HG03354 (cell line): ENCODE measurements around the gene HOXC9.

ENCODE experiments used
- ATAC-seq: cut with Tn5 transposase; IDR thresholded peaks from one replicate; pipeline ENCODE4 v1.9.1; 2021; ENCODE audit warnings: mild to moderate bottlenecking; ENCODE audit not compliant: unreplicated experiment, poor library complexity, severe bottlenecking

Gene HOXC9

GRCh38 chr12:54010053-54010971 lies 10.4 kb downstream of the HOXC9 start:
- ATAC-seq: no peak

GRCh38 chr12:54010972-54011664 lies 11.2 kb downstream of the HOXC9 start:
- ATAC-seq: no peak

DNA sequence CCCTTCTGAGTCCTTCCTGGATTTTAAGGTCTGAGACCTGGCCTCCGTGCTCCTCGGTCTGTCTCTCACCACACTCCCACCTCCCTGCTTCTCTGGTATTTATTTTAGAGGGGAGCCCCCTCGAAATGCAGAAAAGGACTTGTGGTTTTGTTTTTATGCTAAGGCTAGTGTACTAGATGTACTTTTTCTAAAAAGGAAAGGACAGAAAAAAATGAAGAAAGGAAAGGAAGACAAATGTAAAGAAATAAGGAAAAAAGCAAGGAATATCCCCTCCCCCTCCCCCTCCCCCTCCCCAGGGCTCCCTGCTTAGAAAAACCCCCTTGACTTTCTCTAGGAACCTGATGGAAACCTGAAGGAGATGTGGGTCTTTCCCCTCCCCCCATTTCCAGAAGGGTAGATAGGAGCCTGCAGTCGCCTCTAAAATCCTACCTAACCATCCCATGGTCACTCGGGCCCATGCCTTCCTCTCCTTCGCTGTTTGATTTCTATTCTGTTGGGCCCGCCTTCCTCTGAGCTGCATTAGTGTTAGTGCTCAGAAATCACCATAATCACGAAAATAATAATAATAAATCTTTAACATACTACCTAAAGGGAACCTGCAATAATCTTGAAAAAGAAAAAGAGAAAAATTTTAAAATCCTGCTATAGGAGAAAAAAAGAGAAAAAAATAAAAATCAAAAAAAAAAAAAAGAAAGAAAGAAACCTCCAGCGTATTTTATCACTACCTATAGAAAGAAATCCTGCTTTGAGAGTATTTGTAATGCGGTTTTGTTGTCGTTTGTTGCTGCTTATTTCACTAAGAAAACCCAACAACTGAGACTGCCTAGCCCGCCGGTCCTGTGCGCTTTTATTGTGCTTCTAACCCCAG lies 11.9 kb downstream of the HOXC9 start:
- ATAC-seq: no peak

DNA sequence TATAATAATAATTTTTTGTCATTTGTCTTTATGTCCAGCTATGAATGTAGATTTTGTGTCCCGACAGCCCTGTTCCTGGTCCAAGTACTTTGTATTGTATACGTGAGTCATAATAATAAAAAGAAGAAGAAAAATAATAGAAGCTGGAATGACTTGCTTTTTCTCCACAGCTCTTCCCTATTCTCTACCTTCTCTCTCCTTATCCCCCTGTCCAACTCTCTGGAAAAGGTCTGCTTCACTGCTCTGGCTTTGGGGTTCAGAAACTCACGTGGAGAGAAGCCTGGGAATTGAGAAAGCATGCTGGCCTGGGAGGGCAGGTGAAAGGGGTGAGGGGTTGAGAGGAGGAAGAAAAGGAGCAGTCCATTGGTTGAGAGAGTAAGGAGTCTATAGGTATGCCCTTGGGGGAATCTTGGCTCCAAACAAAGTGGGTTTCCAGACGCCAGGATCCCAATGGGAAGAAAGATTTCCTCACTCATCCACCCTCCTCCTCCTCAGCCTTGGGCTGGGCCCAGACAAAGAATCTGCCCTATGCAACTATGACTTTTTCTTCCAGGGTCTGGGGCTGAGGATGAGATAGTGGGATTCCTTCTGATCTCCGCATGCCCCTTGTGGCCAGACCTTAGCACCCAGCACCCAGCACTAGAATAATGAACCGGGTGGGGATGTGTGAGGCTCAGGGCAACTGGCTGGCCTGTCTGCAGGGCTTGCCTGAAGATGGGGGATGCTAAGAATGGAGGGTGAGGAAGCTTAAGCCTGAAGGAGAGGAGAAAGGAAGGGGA lies 12.9 kb downstream of the HOXC9 start:
- ATAC-seq: no peak

DNA sequence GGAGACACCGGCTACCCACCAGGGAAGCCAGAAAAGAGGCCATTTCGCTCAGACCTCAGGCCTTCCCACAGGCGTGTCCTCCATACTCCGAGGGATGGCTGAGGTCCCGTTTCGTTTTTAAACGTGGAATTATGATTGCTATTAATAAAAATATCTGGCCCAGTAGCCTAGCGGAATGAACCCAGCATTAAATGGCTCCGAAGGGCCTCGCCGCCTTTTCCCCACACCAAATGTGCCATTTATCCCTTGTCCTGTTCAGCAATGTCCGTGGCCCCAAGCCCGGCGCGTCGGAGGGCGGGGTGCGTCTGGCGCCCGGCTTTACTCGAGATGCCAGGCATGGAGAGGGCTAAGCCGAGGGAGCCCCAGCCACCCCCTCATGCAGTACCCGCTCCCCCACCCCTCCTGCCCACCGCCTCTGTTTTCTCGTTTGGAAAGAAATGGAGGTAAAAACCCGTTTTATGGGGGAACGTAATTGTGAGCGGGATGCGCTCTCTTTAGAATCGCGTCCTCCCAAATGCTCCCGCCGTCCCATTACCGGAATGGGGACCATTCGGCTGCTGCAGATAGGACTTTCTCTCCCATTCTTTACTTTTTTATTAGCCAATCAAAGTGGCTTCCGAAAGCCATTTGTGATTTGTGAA lies 14.5 kb downstream of the HOXC9 start:
- ATAC-seq: no peak

- no peak for ATAC-seq
Measured at GRCh38 chr12:54015018-54015931, 15.3 kb downstream of the HOXC9 start.

GRCh38 chr12:54016051-54016450 lies 16.1 kb downstream of the HOXC9 start:
- ATAC-seq: no peak

- no peak for ATAC-seq
Measured at GRCh38 chr12:54016478-54016964, 16.6 kb downstream of the HOXC9 start.

- peak; percentile 27 for ATAC-seq
Measured at GRCh38 chr12:54017027-54017788, 17.2 kb downstream of the HOXC9 start.

- ATAC-seq: peak; percentile 82
Measured at GRCh38 chr12:54017878-54018467, 18.0 kb downstream of the HOXC9 start.

- ATAC-seq: no peak
Measured at GRCh38 chr12:54018468-54018984, 18.6 kb downstream of the HOXC9 start.

DNA sequence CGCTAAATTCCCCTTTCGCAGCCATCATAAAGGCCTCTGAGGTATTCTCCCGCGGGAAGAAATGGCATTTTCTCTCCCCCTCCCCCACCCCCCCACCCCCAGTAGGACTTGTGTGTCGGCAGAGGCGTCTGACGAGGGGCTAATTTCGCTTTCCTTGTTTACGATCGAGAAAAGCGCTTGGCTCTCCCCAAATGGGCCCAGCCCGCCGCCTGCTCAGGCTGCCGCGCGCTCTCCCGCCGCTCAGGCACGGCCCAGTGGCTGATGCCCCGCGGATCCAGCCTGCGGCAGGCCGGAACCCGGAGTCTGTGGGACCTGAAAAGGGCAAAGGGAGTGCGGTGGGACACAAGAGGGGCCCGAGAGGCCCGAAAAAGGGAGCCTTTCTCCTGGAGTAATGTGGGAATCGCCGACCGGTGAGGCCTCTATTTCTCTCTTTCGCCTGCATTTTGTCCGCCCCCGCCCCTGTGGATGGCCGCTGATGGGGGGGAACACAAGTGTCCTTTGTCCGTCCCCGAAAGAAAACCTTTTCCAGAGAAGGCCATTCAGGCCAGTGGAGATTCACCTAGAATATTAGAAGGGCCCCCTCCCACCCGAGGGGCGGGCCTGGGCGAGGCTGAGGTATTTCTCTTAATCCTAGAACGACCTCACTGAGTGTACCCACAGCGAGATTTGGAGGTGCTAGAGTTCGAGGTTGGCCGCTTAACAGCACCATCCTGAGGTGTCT lies 19.3 kb downstream of the HOXC9 start:
- ATAC-seq: no peak

DNA sequence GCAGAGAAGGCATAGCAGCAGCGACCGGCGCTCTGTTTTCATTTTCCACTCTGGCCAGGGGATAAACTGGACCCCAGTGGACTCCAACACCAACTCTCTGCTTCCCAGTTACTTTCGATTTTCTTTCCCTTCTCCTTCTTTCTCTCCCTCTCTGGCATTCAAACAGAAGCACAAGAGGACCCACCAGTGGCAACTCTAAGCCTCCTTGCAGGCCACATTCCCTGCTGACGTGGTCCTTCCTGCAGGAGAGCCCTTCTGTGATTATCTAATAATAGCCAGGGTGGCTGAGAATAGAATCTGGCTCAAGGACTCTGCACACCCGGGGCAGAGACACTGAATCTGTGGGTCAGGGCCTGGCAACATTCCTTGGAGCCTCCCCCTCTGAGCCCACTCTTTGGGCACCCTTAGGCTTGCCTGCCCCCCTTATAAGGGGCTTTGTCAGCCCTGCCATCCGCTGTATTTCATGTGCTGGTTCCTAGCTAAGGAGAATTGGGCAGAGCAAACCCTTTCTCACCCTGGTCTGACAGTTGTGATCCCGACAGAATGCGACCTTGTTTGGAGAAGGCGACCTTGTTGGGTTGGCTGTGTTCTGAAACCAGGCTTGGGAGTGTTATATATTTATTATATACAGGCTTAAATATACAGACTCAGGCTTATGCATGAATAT lies 20.1 kb downstream of the HOXC9 start:
- no peak for ATAC-seq

DNA sequence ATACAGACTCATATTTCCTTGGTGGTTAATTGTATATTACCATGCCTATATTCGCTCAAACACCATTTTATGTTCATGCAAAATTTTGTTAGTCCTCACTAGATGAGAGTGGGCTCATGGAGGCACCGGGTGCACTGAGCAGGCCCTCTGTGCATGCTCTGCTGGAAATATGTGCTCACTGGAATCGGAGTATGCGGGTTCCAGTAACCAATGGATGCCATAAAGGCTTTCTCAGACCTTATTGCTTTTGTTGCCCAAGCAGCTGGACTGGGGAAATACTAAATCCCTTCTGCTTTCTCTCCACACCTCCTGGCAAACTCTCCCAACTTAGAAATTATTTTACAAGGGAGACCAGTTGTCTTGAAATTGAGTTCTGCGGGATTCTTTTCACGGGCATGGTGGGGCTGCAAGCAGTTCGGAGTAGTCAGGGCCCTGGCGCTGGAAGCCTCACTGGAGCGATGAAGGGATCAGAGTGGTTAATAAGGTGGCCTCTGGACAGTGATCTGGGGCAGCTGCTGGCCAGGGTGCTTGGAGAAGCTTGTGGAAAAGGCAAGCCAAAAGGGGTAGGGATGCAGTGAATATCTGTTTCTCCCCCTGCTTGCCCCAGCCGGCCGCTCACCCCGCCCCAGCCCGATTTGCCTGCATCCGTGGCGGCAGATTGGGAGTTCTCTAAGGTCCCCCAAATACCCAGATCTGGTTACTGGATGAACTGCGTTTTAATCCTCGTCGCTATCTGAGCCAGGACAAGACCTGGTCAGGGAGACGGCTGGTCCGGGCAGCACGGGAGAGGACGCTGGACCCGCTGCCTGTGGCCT lies 20.8 kb downstream of the HOXC9 start:
- ATAC-seq: no peak
